ENCODE results near the gene JMJD8.

- TF ChIP-seq POLR2AphosphoS5 (IDR thresholded peaks at IDR 0.05), result no peak
- TF ChIP-seq CTCF (IDR thresholded peaks at IDR 0.05), result no peak
Observed at GRCh38 chr16:680625-680945, 3.5 kb downstream of the JMJD8 start.

All from stomach (tissue), 4 donors.